H1 (cell line): ENCODE measurements around the gene FIS1. TPM values are rescaled to one million over a fixed set of nuclear protein-coding genes. Genes with fewer than 3 reads are reported as not detected.

ENCODE experiments used
- CTCF ChIA-PET: fragments of 300-600 bp; sonication (Branson Sonifier 250); formaldehyde crosslinking; loops from one replicate; lab custom pipeline; 2021; ENCODE audit not compliant: partially characterized antibody; lab: Charles Lee
- POLR2A ChIA-PET: fragments of 300-600 bp; sonication (Branson Sonifier 250); formaldehyde crosslinking; loops from one replicate; lab custom pipeline; 2021; ENCODE audit warnings: inconsistent platforms; ENCODE audit not compliant: partially characterized antibody; lab: Charles Lee
- DNase-seq, 2 experiments: peaks; one replicate each; pipeline versions ENCODE4 v3.0.0 to v3.0.0-alpha.2; 2010 to 2022; ENCODE audit warnings: low spot score in 2 of 2, low read depth in 1 of 2, mixed read lengths in 1 of 2
- FAIRE-seq: peaks from 2 replicates; lab custom pipeline; 2011; peaks lifted over from hg19 to GRCh38; lab: Jason Lieb, UNC
- H2AFZ ChIP-seq: 2 replicates; pipeline ENCODE4 v1.8.1; 2012; ENCODE audit warnings: low read length, inconsistent platforms
- H2AK5ac ChIP-seq: 2 replicates; pipeline ENCODE4 v1.6.1; 2013; ENCODE audit warnings: low read depth, low read length
- H2BK120ac ChIP-seq: replicated peaks from 2 replicates; pipeline ENCODE3; 2013; ENCODE audit warnings: low read depth, low read length, inconsistent platforms
- H2BK12ac ChIP-seq: 2 replicates; pipeline ENCODE4 v1.6.1; 2013; ENCODE audit warnings: low read depth, low read length
- H2BK15ac ChIP-seq: 2 replicates; pipeline ENCODE4 v1.6.1; 2013; ENCODE audit warnings: low read length
- H2BK20ac ChIP-seq: 2 replicates; pipeline ENCODE4 v1.6.1; 2013; ENCODE audit warnings: low read length
- H2BK5ac ChIP-seq: 2 replicates; pipeline ENCODE4 v1.6.1; 2013; ENCODE audit warnings: low read depth, low read length
- H3K14ac ChIP-seq: 2 replicates; pipeline ENCODE4 v1.6.1; 2013; ENCODE audit warnings: inconsistent platforms; ENCODE audit not compliant: insufficient read length
- H3K18ac ChIP-seq: 2 replicates; pipeline ENCODE4 v1.6.1; 2013; ENCODE audit warnings: low read length; ENCODE audit errors: extremely low read depth
- H3K23ac ChIP-seq: 2 replicates; pipeline ENCODE4 v1.6.1; 2013; ENCODE audit warnings: inconsistent platforms; ENCODE audit not compliant: insufficient read length
- H3K23me2 ChIP-seq: 2 replicates; pipeline ENCODE4 v1.6.1; 2013; ENCODE audit warnings: low read depth, low read length
- H3K27ac ChIP-seq: 2 replicates; pipeline ENCODE4 v1.6.1; 2011; ENCODE audit warnings: low read depth, low read length, inconsistent platforms
- H3K27me3 ChIP-seq, 4 experiments: replicated peaks in 1 of 4; 1 replicate in 1 of 4; 2 replicates in 3 of 4; pipeline versions ENCODE4 v1.6.1 to v1.8.1; 2011 to 2013; ENCODE audit warnings: low read length in 3 of 4, mild to moderate bottlenecking in 3 of 4, inconsistent platforms in 2 of 4, mixed read lengths in 2 of 4, moderate library complexity in 1 of 4; ENCODE audit not compliant: control insufficient read depth in 3 of 4, insufficient read depth in 3 of 4; ENCODE audit errors: extremely low read depth in 1 of 4
- H3K36me3 ChIP-seq, 4 experiments: 2 replicates each; pipeline versions ENCODE4 v1.6.1 to v1.8.1; 2011 to 2013; ENCODE audit warnings: mild to moderate bottlenecking in 4 of 4, low read length in 3 of 4, moderate library complexity in 2 of 4, control low read depth in 1 of 4, inconsistent platforms in 1 of 4; ENCODE audit not compliant: insufficient read depth in 4 of 4, control insufficient read depth in 2 of 4
- H3K4ac ChIP-seq: replicated peaks from 2 replicates; pipeline ENCODE3; 2013; ENCODE audit warnings: low read length, low read depth, mixed read lengths, inconsistent platforms; ENCODE audit not compliant: insufficient read length
- H3K4me1 ChIP-seq, 4 experiments: replicated peaks in 1 of 4; 1 replicate in 1 of 4; 2 replicates in 3 of 4; pipeline versions ENCODE4 v1.6.1 to v1.8.1; 2011 to 2013; ENCODE audit warnings: low read length in 3 of 4, inconsistent platforms in 2 of 4, mixed read lengths in 1 of 4; ENCODE audit not compliant: insufficient read depth in 4 of 4, control insufficient read depth in 3 of 4
- H3K4me2 ChIP-seq, 2 experiments: 2 replicates each; pipeline versions ENCODE4 v1.6.1 to v1.8.1; 2011 to 2013; ENCODE audit warnings: low read depth in 2 of 2, low read length in 2 of 2, control low read depth in 1 of 2, inconsistent platforms in 1 of 2, mild to moderate bottlenecking in 1 of 2; ENCODE audit not compliant: insufficient read depth in 1 of 2
- H3K4me3 ChIP-seq, 4 experiments: fragments of 200-600, 300-600 bp in 1 of 4; sonication (generic), shearing (Covaris generic), sonication (Bioruptor Twin) in 1 of 4; 2 replicates each; pipeline versions ENCODE4 v1.5.1 to v1.8.1; 2011 to 2016; ENCODE audit warnings: low read length in 4 of 4, low read depth in 3 of 4, control low read depth in 2 of 4, inconsistent platforms in 2 of 4, mild to moderate bottlenecking in 2 of 4, mixed read lengths in 1 of 4, moderate library complexity in 1 of 4; ENCODE audit not compliant: insufficient read depth in 2 of 4; ENCODE audit errors: extremely low read depth in 1 of 4
- H3K56ac ChIP-seq: replicated peaks from 2 replicates; pipeline ENCODE3; 2013; ENCODE audit warnings: low read depth, mild to moderate bottlenecking, mixed read lengths, low read length, inconsistent platforms; ENCODE audit not compliant: insufficient read length
- H3K79me1 ChIP-seq: 2 replicates; pipeline ENCODE4 v1.6.1; 2013; ENCODE audit warnings: low read depth, low read length, control low read depth
- H3K79me2 ChIP-seq, 2 experiments: 2 replicates each; pipeline versions ENCODE4 v1.6.1 to v1.8.1; 2012 to 2013; ENCODE audit warnings: low read length in 2 of 2, mild to moderate bottlenecking in 2 of 2, inconsistent platforms in 1 of 2; ENCODE audit not compliant: insufficient read depth in 2 of 2, control insufficient read depth in 1 of 2
- H3K9ac ChIP-seq, 4 experiments: replicated peaks in 1 of 4; 1 replicate in 1 of 4; 2 replicates in 3 of 4; pipeline versions ENCODE4 v1.6.1 to v1.8.1; 2011 to 2013; ENCODE audit warnings: low read depth in 3 of 4, low read length in 3 of 4, control low read depth in 2 of 4, mild to moderate bottlenecking in 2 of 4, moderate library complexity in 2 of 4, inconsistent platforms in 1 of 4; ENCODE audit errors: extremely low read depth in 1 of 4
- H3K9me3 ChIP-seq, 2 experiments: 2 replicates each; pipeline versions ENCODE4 v1.6.1 to v1.8.1; 2012 to 2013; ENCODE audit warnings: mild to moderate bottlenecking in 2 of 2, moderate library complexity in 2 of 2, control low read depth in 1 of 2, inconsistent platforms in 1 of 2, low read depth in 1 of 2, low read length in 1 of 2, mixed read lengths in 1 of 2; ENCODE audit not compliant: insufficient read depth in 2 of 2
- H4K20me1 ChIP-seq, 2 experiments: replicated peaks in 1 of 2; 2 replicates each; pipeline versions ENCODE3 to v1.8.1; 2011 to 2013; ENCODE audit warnings: inconsistent platforms in 2 of 2, low read length in 2 of 2, mild to moderate bottlenecking in 1 of 2; ENCODE audit not compliant: insufficient read depth in 2 of 2, control insufficient read depth in 1 of 2
- H4K5ac ChIP-seq: 2 replicates; pipeline ENCODE4 v1.6.1; 2013; ENCODE audit warnings: low read length, low read depth, mixed read lengths, inconsistent platforms; ENCODE audit not compliant: insufficient read length
- H4K8ac ChIP-seq: 2 replicates; pipeline ENCODE4 v1.8.0; 2013; ENCODE audit warnings: mild to moderate bottlenecking, moderate library complexity, low read length, inconsistent platforms; ENCODE audit not compliant: insufficient read depth; ENCODE audit errors: extremely low read depth
- H4K91ac ChIP-seq: replicated peaks from 2 replicates; pipeline ENCODE3; 2013; ENCODE audit warnings: low read length, mixed read lengths, inconsistent platforms; ENCODE audit not compliant: insufficient read length
- CHD1 ChIP-seq: IDR thresholded peaks from 2 replicates; pipeline ENCODE4 v1.6.1; 2012; ENCODE audit warnings: low read depth, low read length, improper control_type of control experiment
- CHD2 ChIP-seq: IDR thresholded peaks from 2 replicates; pipeline ENCODE4 v1.6.1; 2012; ENCODE audit warnings: low read length, improper control_type of control experiment
- MAFK ChIP-seq: IDR thresholded peaks from 2 replicates; pipeline ENCODE4 v1.6.1; 2012; ENCODE audit warnings: low read depth, mild to moderate bottlenecking, improper control_type of control experiment, low read length
- SP1 ChIP-seq: IDR thresholded peaks from 2 replicates; pipeline ENCODE4 v1.6.1; 2011; ENCODE audit warnings: low read depth, low read length
- SP4 ChIP-seq: IDR thresholded peaks from 2 replicates; pipeline ENCODE4 v1.6.1; 2012; ENCODE audit warnings: low read length, inconsistent platforms
- TAF7 ChIP-seq: optimal IDR thresholded peaks from 2 replicates; pipeline ENCODE3; 2011; ENCODE audit warnings: low read depth, mild to moderate bottlenecking, inconsistent platforms, low read length, moderate library complexity, borderline replicate concordance
- WGBS, 2 experiments: shearing (Covaris generic) in 1 of 2; methylation state at CpG; one replicate each; pipeline versions ENCODE4 v1.1.6 to v1.1.7; 2013 to 2015; ENCODE audit warnings: low lambda C conversion rate in 2 of 2, mixed read lengths in 2 of 2, inconsistent platforms in 1 of 2, low coverage in 1 of 2, missing lambda C conversion rate in 1 of 2; ENCODE audit not compliant: insufficient replicate concordance in 2 of 2, insufficient coverage in 1 of 2, insufficient read length in 1 of 2; ENCODE audit errors: extremely low coverage in 1 of 2, missing lambda C conversion rate in 1 of 2; 5-methylcytosine and 5-hydroxymethylcytosine counted together
- polyA plus RNA-seq, 7 experiments: library from polyadenylated mRNA; depleted of rRNA in 3 of 7; stranded (reverse) in 5 of 7; unstranded in 2 of 7; fragments of >200 nt in 5 of 7; fragments of 200-250 nt in 2 of 7; gene quantifications; 1 replicate in 5 of 7; 2 replicates in 1 of 7; 4 replicates in 1 of 7; pipeline versions ENCODE4 v1.2.1 to v1.2.3, GENCODE V29; 2011 to 2013; ENCODE audit warnings: missing spikeins in 2 of 7, mixed read lengths in 2 of 7
- total RNA-seq: library from RNA; stranded (reverse); fragmentation: NEBNext Ultra II Directional; extraction: Animal tissue kit (Norgen Biotek cat#: 25700); gene quantifications from 2 replicates; pipeline ENCODE4 v1.2.1, GENCODE V29; 2021

FIS1 gene
- total and polyA plus RNA-seq, 2 of the 8 experiments (the other 6 are each of a cell fraction or from before 2014, with no cell fraction given), result 128 to 195 TPM

GRCh38 chr7:101277155-101277554 lies 32.3 kb upstream of the FIS1 start:
- Histone ChIP-seq H2BK20ac (no peak overlapping the region), H3K4ac (no peak overlapping the region), H3K27me3 (no peaks in the 10 kb centered on the region), H3K23ac (no peak overlapping the region), H3K36me3 (peaks cover 7 to 23% (median 13%) of the 10 kb centered on the region in 4 experiments; a peak in 6 of 8 replicates), H3K18ac (no peak overlapping the region), H4K8ac (no peak overlapping the region), H3K56ac (no peak overlapping the region), H2BK5ac (no peak overlapping the region), H2BK15ac (no peak overlapping the region), H3K9ac (no peak overlapping the region)
- FAIRE-seq, result no peak
- CTCF ChIA-PET, result interaction anchor here (1.2 to 2.1 kb wide), 3 partner anchors 8 to 33 kb away, joined by 3 to 10 read pairs (median 4); no protein-coding TSS in a partner anchor
- WGBS, 2 experiments, result 86% methylated on average over 9 of the region's 9 CpGs; no CpG with 5 or more reads in 1 of the 2 experiments
- no peak for DNase-seq
- TF ChIP-seq MAFK (no peak), CHD2 (no peak), TAF7 (no peak), SP1 (no peak), CHD1 (no peak), SP4 (no peak)
- TF ChIP-seq, all 59 proteins: peak for 0
- Histone ChIP-seq H2AK5ac (no peak overlapping the region), H4K5ac (no peak overlapping the region), H4K20me1 (peaks cover 0 to 5% of the 10 kb centered on the region in 2 experiments), H2AFZ (no peak overlapping the region), H2BK120ac (no peak overlapping the region), H3K4me2 (no peak overlapping the region), H3K14ac (no peak overlapping the region), H3K4me3 (no peak overlapping the region), H3K27ac (no peak overlapping the region), H3K23me2 (no peaks in the 10 kb centered on the region; the same call in 1 of the 2 replicates), H3K4me1 (peaks cover 0 to 10% (median 6%) of the 10 kb centered on the region in 4 experiments; a peak in 3 of 7 replicates), H4K91ac (no peak overlapping the region), H3K79me2 (no peaks in the 10 kb centered on the region), H3K79me1 (0 out of 2 replicates have a peak, but pooled peaks cover 3% of the 10 kb centered on the region), H2BK12ac (no peak overlapping the region), H3K9me3 (no peaks in the 10 kb centered on the region)
- POLR2A ChIA-PET, result interaction anchor here (0.9 to 1.8 kb wide), 5 partner anchors 8 to 75 kb away, joined by 3 to 6 read pairs (median 3); no protein-coding TSS in a partner anchor
